H9 (cell line): ENCODE results near the gene CASP14. TPM values are rescaled to one million over a fixed set of nuclear protein-coding genes. Genes with fewer than 3 reads are reported as not detected.

ENCODE experiments used
- DNase-seq: peaks from one replicate; pipeline ENCODE4 v3.0.0-alpha.2; 2017
- H2AFZ ChIP-seq: one replicate; pipeline ENCODE4 v1.6.1; 2013; ENCODE audit warnings: mild to moderate bottlenecking, low read length, control low read depth, moderate library complexity
- H2AK5ac ChIP-seq: 2 replicates; pipeline ENCODE4 v1.6.1; 2013; ENCODE audit warnings: low read length, control low read depth, mixed read lengths; ENCODE audit not compliant: insufficient read length
- H2BK120ac ChIP-seq: one replicate; pipeline ENCODE4 v1.6.1; 2013; ENCODE audit warnings: low read depth, mild to moderate bottlenecking, low read length, control low read depth, inconsistent platforms; ENCODE audit not compliant: poor library complexity, severe bottlenecking
- H2BK12ac ChIP-seq: 2 replicates; pipeline ENCODE4 v1.6.1; 2013; ENCODE audit warnings: low read length, control low read depth, mixed read lengths, low read depth; ENCODE audit not compliant: insufficient read length
- H2BK15ac ChIP-seq: 2 replicates; pipeline ENCODE4 v1.6.1; 2013; ENCODE audit warnings: low read depth, low read length, control low read depth
- H2BK20ac ChIP-seq: one replicate; pipeline ENCODE4 v1.6.1; 2013; ENCODE audit warnings: low read depth, mild to moderate bottlenecking, low read length, control low read depth, inconsistent platforms; ENCODE audit not compliant: poor library complexity, severe bottlenecking
- H2BK5ac ChIP-seq: 2 replicates; pipeline ENCODE4 v1.6.1; 2013; ENCODE audit warnings: low read length, control low read depth, mixed read lengths; ENCODE audit not compliant: insufficient read length
- H3K14ac ChIP-seq: 2 replicates; pipeline ENCODE4 v1.6.1; 2013; ENCODE audit warnings: low read length, control low read depth; ENCODE audit not compliant: insufficient read depth
- H3K18ac ChIP-seq: 2 replicates; pipeline ENCODE4 v1.6.1; 2013; ENCODE audit warnings: low read depth, mild to moderate bottlenecking, mixed read lengths, low read length, control low read depth; ENCODE audit not compliant: insufficient read length
- H3K23ac ChIP-seq: 2 replicates; pipeline ENCODE4 v1.6.1; 2013; ENCODE audit warnings: low read length, control low read depth, mixed read lengths, low read depth; ENCODE audit not compliant: insufficient read length
- H3K23me2 ChIP-seq: 2 replicates; pipeline ENCODE4 v1.6.1; 2013; ENCODE audit warnings: low read depth, mild to moderate bottlenecking, mixed read lengths, low read length, control low read depth; ENCODE audit not compliant: insufficient read length, poor library complexity, severe bottlenecking
- H3K27ac ChIP-seq: 2 replicates; pipeline ENCODE4 v1.5.1; 2013; ENCODE audit warnings: low read length, control low read depth, mixed read lengths, low read depth; ENCODE audit not compliant: insufficient read length
- H3K27me3 ChIP-seq: 2 replicates; pipeline ENCODE4 v1.6.1; 2013; ENCODE audit warnings: low read length, control low read depth, inconsistent platforms; ENCODE audit not compliant: insufficient read depth
- H3K4ac ChIP-seq: 2 replicates; pipeline ENCODE4 v1.6.1; 2013; ENCODE audit warnings: low read depth, mild to moderate bottlenecking, control low read depth, inconsistent platforms, low read length, moderate library complexity
- H3K4me1 ChIP-seq: 2 replicates; pipeline ENCODE4 v1.6.1; 2013; ENCODE audit warnings: low read length, control low read depth, inconsistent platforms; ENCODE audit not compliant: insufficient read depth
- H3K4me2 ChIP-seq: 2 replicates; pipeline ENCODE4 v1.6.1; 2013; ENCODE audit warnings: low read length, control low read depth, mixed read lengths; ENCODE audit not compliant: insufficient read length, insufficient read depth
- H3K56ac ChIP-seq: 2 replicates; pipeline ENCODE4 v1.6.1; 2013; ENCODE audit warnings: low read depth, mild to moderate bottlenecking, mixed read lengths, low read length, control low read depth; ENCODE audit not compliant: insufficient read length
- H3K79me1 ChIP-seq: 2 replicates; pipeline ENCODE4 v1.6.1; 2013; ENCODE audit warnings: low read depth, mild to moderate bottlenecking, moderate library complexity, low read length, control low read depth, inconsistent platforms; ENCODE audit not compliant: insufficient read depth, poor library complexity, severe bottlenecking
- H3K79me2 ChIP-seq: 2 replicates; pipeline ENCODE4 v1.6.1; 2013; ENCODE audit warnings: low read length, control low read depth, inconsistent platforms; ENCODE audit not compliant: insufficient read depth
- H3K9ac ChIP-seq: 2 replicates; pipeline ENCODE4 v1.6.1; 2013; ENCODE audit warnings: low read length, control low read depth, mixed read lengths; ENCODE audit not compliant: insufficient read length; ENCODE audit errors: extremely low read depth
- H3K9me3 ChIP-seq: one replicate; pipeline ENCODE4 v1.6.1; 2013; ENCODE audit warnings: low read depth, low read length, inconsistent platforms; ENCODE audit not compliant: control insufficient read depth
- H3T11ph ChIP-seq: one replicate; pipeline ENCODE4 v1.6.1; 2013; ENCODE audit warnings: mild to moderate bottlenecking, low read length, control low read depth, inconsistent platforms
- H4K20me1 ChIP-seq: one replicate; pipeline ENCODE4 v1.6.1; 2013; ENCODE audit not compliant: control insufficient read depth, insufficient read length, insufficient read depth
- H4K5ac ChIP-seq: 2 replicates; pipeline ENCODE4 v1.6.1; 2013; ENCODE audit warnings: low read depth, mild to moderate bottlenecking, mixed read lengths, low read length, control low read depth; ENCODE audit not compliant: insufficient read length
- H4K8ac ChIP-seq: replicated peaks from 2 replicates; pipeline ENCODE4 v1.6.1; 2013; ENCODE audit warnings: low read length, control low read depth, mixed read lengths, low read depth; ENCODE audit not compliant: insufficient read length
- H4K91ac ChIP-seq: 2 replicates; pipeline ENCODE4 v1.6.1; 2013; ENCODE audit warnings: low read depth, mild to moderate bottlenecking, moderate library complexity, mixed read lengths, low read length, control low read depth; ENCODE audit not compliant: insufficient read length
- H3K27ac Mint-ChIP-seq, 3 experiments: 2 replicates in 2 of 3; 3 replicates in 1 of 3; pipeline ENCODE4 v1.8.0; 2020 to 2021; ENCODE audit warnings: mixed read lengths in 3 of 3, mild to moderate bottlenecking in 1 of 3, moderate library complexity in 1 of 3
- H3K27me3 Mint-ChIP-seq: 2 replicates; pipeline ENCODE4 v1.8.0; 2021; ENCODE audit warnings: low read depth, mild to moderate bottlenecking, moderate library complexity, mixed read lengths
- H3K36me3 Mint-ChIP-seq, 3 experiments: 2 replicates in 2 of 3; 3 replicates in 1 of 3; pipeline ENCODE4 v1.8.0; 2020 to 2021; ENCODE audit warnings: low read depth in 3 of 3, mixed read lengths in 3 of 3; ENCODE audit not compliant: insufficient read depth in 1 of 3
- H3K4me1 Mint-ChIP-seq, 2 experiments: 2 replicates each; pipeline ENCODE4 v1.8.0; 2020; ENCODE audit warnings: mixed read lengths in 2 of 2
- H3K4me3 Mint-ChIP-seq, 2 experiments: 2 replicates in 1 of 2; 3 replicates in 1 of 2; pipeline ENCODE4 v1.8.0; 2020 to 2021; ENCODE audit warnings: mild to moderate bottlenecking in 2 of 2, mixed read lengths in 2 of 2, moderate library complexity in 1 of 2
- H3K9me3 Mint-ChIP-seq, 2 experiments: 2 replicates in 1 of 2; 3 replicates in 1 of 2; pipeline ENCODE4 v1.8.0; 2020; ENCODE audit warnings: mild to moderate bottlenecking in 2 of 2, mixed read lengths in 2 of 2, moderate library complexity in 1 of 2
- WGBS: extraction: QIAGEN DNeasy Blood & Tissue Kit; methylation state at CpG from one replicate; pipeline ENCODE4 v1.1.7; 2013; ENCODE audit warnings: missing lambda C conversion rate, low lambda C conversion rate, mixed read lengths; ENCODE audit not compliant: insufficient read length; ENCODE audit errors: extremely low coverage; 5-methylcytosine and 5-hydroxymethylcytosine counted together
- long read RNA-seq: library from polyadenylated mRNA; unstranded; transcript quantifications from one replicate; pipeline ENCODE4 v2.0.0, GENCODE V29; 2020
- total RNA-seq: library from RNA; stranded (reverse); gene quantifications from 2 replicates; pipeline ENCODE4 v1.2.1, GENCODE V29; 2021
- TF ChIP-seq, protein P1 (sequence below): fragments of 200-600 bp; sonication (generic); conservative IDR thresholded peaks from 3 replicates; pipeline ENCODE4 v1.8.0; 2021; ENCODE audit warnings: antibody characterized with exemption, mild to moderate bottlenecking

Gene CASP14, protein sequence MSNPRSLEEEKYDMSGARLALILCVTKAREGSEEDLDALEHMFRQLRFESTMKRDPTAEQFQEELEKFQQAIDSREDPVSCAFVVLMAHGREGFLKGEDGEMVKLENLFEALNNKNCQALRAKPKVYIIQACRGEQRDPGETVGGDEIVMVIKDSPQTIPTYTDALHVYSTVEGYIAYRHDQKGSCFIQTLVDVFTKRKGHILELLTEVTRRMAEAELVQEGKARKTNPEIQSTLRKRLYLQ
- not detected in 2 replicates for total RNA-seq
- long read RNA-seq, result 0 reads

DNA sequence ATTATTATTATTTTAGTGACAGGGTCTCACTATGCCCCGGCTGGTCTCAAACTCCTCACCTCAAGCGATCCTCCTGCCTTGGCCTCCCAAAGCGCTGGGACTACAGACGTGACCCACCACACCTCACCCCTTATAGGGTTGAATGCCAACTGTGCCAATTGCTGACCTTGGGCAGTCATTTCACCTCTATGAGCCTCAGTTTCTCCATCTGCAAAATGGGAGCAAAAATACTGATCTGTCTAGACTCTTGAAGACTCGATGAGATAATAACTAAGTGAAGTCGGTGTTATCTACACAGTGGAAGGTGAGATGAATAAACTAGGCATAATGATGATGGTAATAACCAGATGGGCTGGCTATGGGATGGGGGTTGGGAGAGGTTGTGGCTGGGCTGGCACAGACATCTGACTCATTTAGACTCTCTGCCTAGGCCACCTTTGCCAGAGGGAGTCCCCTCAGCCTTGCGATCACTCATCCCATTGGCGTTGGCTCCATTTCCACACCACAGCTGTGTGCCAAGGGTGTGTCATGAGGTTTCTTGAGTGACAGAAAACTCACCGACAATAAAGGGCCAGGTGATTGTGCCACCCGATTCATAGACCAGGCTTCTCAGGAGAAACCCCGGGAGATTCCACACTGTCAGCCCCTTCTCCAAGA, at the start of gene CASP14:
Gene CASP14, plus strand, starts transcription at position 596 of the 657 bp plus-strand sequence. CDS start 2,772 bp downstream, outside the sequence.
- Histone ChIP-seq H3K27ac (no peak within 1 kb of the TSS), H3K23ac (no peak within 1 kb of the TSS), H2AK5ac (no peak within 1 kb of the TSS), H3K56ac (no peak within 1 kb of the TSS), H3K23me2 (no peaks in the 10 kb centered on the region), H3K9ac (no peak within 1 kb of the TSS), H3K4me1 (no peaks in the 10 kb centered on the region), H2BK15ac (no peak within 1 kb of the TSS), H2BK20ac (no peak within 1 kb of the TSS), H3K79me2 (no peaks in the 10 kb centered on the region), H3K4ac (no peak within 1 kb of the TSS), H3K18ac (no peak within 1 kb of the TSS), H3T11ph (no peak within 1 kb of the TSS), H3K14ac (no peak within 1 kb of the TSS), H3K9me3 (no peaks in the 10 kb centered on the region), H4K8ac (no peak within 1 kb of the TSS), H4K5ac (no peak within 1 kb of the TSS), H2BK12ac (no peak within 1 kb of the TSS), H2BK5ac (no peak within 1 kb of the TSS), H2AFZ (no peak within 1 kb of the TSS), H4K91ac (no peak within 1 kb of the TSS), H4K20me1 (no peaks in the 10 kb centered on the region), H3K4me2 (no peak within 1 kb of the TSS), H3K27me3 (no peaks in the 10 kb centered on the region), H2BK120ac (no peak within 1 kb of the TSS), H3K79me1 (no peaks in the 10 kb centered on the region)
- no peak within 1 kb of the TSS for H3K27ac Mint-ChIP-seq
- TF ChIP-seq, protein P1, sequence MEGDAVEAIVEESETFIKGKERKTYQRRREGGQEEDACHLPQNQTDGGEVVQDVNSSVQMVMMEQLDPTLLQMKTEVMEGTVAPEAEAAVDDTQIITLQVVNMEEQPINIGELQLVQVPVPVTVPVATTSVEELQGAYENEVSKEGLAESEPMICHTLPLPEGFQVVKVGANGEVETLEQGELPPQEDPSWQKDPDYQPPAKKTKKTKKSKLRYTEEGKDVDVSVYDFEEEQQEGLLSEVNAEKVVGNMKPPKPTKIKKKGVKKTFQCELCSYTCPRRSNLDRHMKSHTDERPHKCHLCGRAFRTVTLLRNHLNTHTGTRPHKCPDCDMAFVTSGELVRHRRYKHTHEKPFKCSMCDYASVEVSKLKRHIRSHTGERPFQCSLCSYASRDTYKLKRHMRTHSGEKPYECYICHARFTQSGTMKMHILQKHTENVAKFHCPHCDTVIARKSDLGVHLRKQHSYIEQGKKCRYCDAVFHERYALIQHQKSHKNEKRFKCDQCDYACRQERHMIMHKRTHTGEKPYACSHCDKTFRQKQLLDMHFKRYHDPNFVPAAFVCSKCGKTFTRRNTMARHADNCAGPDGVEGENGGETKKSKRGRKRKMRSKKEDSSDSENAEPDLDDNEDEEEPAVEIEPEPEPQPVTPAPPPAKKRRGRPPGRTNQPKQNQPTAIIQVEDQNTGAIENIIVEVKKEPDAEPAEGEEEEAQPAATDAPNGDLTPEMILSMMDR, result no peak
- WGBS, result no CpG with 5 or more reads among the region's 11 CpGs
- no peak for DNase-seq
- no peaks in the 10 kb centered on the region for H3K4me1 Mint-ChIP-seq
- peaks cover 18 to 97% of the 10 kb centered on the region in 2 experiments for H3K9me3 Mint-ChIP-seq
- peaks cover 0 to 39% (median 8%) of the 10 kb centered on the region in 3 experiments; a peak in 4 of 7 replicates for H3K36me3 Mint-ChIP-seq
- peaks cover 3% of the 10 kb centered on the region for H3K27me3 Mint-ChIP-seq
- H3K4me3 Mint-ChIP-seq, result no peak within 1 kb of the TSS
